Suprapubic skin (tissue), 4 donors: ENCODE data around the gene DAGLA. TPM values are rescaled to one million over a fixed set of nuclear protein-coding genes. Genes with fewer than 3 reads are reported as not detected.

Experiments used
- DNase-seq, 2 donors: peaks; one replicate each; pipeline ENCODE4 v3.0.0-alpha.2; 2019; ENCODE audit warnings: low spot score in 2 of 2
- H3K27ac ChIP-seq: fragments of 200-600 bp; sonication (generic); one replicate; pipeline ENCODE4 v1.5.1; 2019
- H3K27me3 ChIP-seq: fragments of 200-600 bp; sonication (generic); one replicate; pipeline ENCODE4 v1.5.1; 2019
- H3K36me3 ChIP-seq: fragments of 200-600 bp; sonication (generic); one replicate; pipeline ENCODE4 v1.5.1; 2019
- H3K4me1 ChIP-seq: fragments of 200-600 bp; sonication (generic); one replicate; pipeline ENCODE4 v1.5.1; 2019
- H3K4me3 ChIP-seq: fragments of 200-600 bp; sonication (generic); one replicate; pipeline ENCODE4 v1.5.1; 2019; ENCODE audit warnings: mild to moderate bottlenecking
- H3K9me3 ChIP-seq: fragments of 200-600 bp; sonication (generic); one replicate; pipeline ENCODE4 v1.5.1; 2019
- CTCF ChIP-seq, 2 donors: fragments of 200-600 bp in 1 of 2; fragments of 450-650 bp in 1 of 2; sonication (generic) in 1 of 2; IDR thresholded peaks; one replicate each; pipeline ENCODE4 v1.5.1; 2016 to 2019; ENCODE audit warnings: antibody characterized with exemption in 2 of 2, mild to moderate bottlenecking in 1 of 2, moderate library complexity in 1 of 2
- EP300 ChIP-seq: sonication (generic); formaldehyde crosslinking; IDR thresholded peaks from one replicate; pipeline ENCODE4 v1.6.1; 2017; ENCODE audit warnings: antibody characterized with exemption
- POLR2A ChIP-seq, 2 donors: fragments of 450-650 bp; IDR thresholded peaks; one replicate each; pipeline ENCODE4 v1.6.1; 2017; ENCODE audit warnings: antibody characterized with exemption in 2 of 2, mild to moderate bottlenecking in 2 of 2, moderate library complexity in 2 of 2
- POLR2AphosphoS5 ChIP-seq, 3 donors: sonication (generic); formaldehyde crosslinking; IDR thresholded peaks; one replicate each; pipeline ENCODE4 v1.6.1; 2017; ENCODE audit warnings: antibody characterized with exemption in 3 of 3
- WGBS: methylation state at CpG from one replicate; pipeline ENCODE4 v1.1.5; 2018; 5-methylcytosine and 5-hydroxymethylcytosine counted together
- total RNA-seq, 4 donors: library from RNA; depleted of rRNA; stranded (reverse); fragments of >200 nt; gene quantifications; one replicate each; pipeline ENCODE4 v1.1.0, GENCODE V29; 2016

DAGLA gene
- total RNA-seq, 4 donors from 2014 or later = 0.64 to 1.2 (median 0.87) TPM

- no peak for DNase-seq
- no peaks in the 10 kb centered on the region for H3K9me3 ChIP-seq
- WGBS = 74% methylated on average over 9 of the region's 11 CpGs
- no peak overlapping the region for H3K4me3 ChIP-seq
- peaks cover 14% of the 10 kb centered on the region for H3K27me3 ChIP-seq
- no peak overlapping the region for H3K27ac ChIP-seq
- TF ChIP-seq POLR2A (IDR thresholded peaks at IDR 0.05) = no peak
- TF ChIP-seq EP300 = no peak
- H3K36me3 ChIP-seq = no peaks in the 10 kb centered on the region
- H3K4me1 ChIP-seq = no peaks in the 10 kb centered on the region
Measured at GRCh38 chr11:61768376-61769076, 88.3 kb downstream of the DAGLA start.

- Histone ChIP-seq H3K4me3 (no peak overlapping the region), H3K27ac (no peak overlapping the region), H3K27me3 (peaks cover 7% of the 10 kb centered on the region), H3K36me3 (no peaks in the 10 kb centered on the region), H3K9me3 (no peaks in the 10 kb centered on the region), H3K4me1 (no peaks in the 10 kb centered on the region)
- no peak for DNase-seq
- WGBS = 68% methylated on average over 12 of the region's 33 CpGs
- TF ChIP-seq POLR2A (IDR thresholded peaks at IDR 0.05) (no peak), CTCF (IDR thresholded peaks at IDR 0.05) (no peak), POLR2AphosphoS5 (IDR thresholded peaks at IDR 0.05) (no peak), EP300 (no peak)
Measured at GRCh38 chr11:61769169-61769920, 89.2 kb downstream of the DAGLA start.

GRCh38 chr11:61769946-61770683 is 89.9 kb downstream of the DAGLA start:
- Histone ChIP-seq H3K4me3 (no peak overlapping the region), H3K36me3 (no peaks in the 10 kb centered on the region), H3K9me3 (no peaks in the 10 kb centered on the region), H3K4me1 (no peaks in the 10 kb centered on the region), H3K27me3 (no peaks in the 10 kb centered on the region), H3K27ac (no peak overlapping the region)
- no peak for DNase-seq
- TF ChIP-seq CTCF (IDR thresholded peaks at IDR 0.05) (no peak), POLR2AphosphoS5 (IDR thresholded peaks at IDR 0.05) (no peak), POLR2A (IDR thresholded peaks at IDR 0.05) (no peak), EP300 (no peak)
- 84% methylated on average over 13 of the region's 20 CpGs for WGBS

GRCh38 chr11:61771195-61771894 is 91.2 kb downstream of the DAGLA start:
- WGBS = 91% methylated on average over 9 of the region's 15 CpGs
- no peak overlapping the region for H3K4me3 ChIP-seq
- H3K9me3 ChIP-seq = no peaks in the 10 kb centered on the region
- no peaks in the 10 kb centered on the region for H3K4me1 ChIP-seq
- H3K27ac ChIP-seq = no peak overlapping the region
- DNase-seq = no peak
- H3K27me3 ChIP-seq = no peaks in the 10 kb centered on the region
- H3K36me3 ChIP-seq = no peaks in the 10 kb centered on the region
- TF ChIP-seq EP300 (no peak), CTCF (IDR thresholded peaks at IDR 0.05) (no peak), POLR2A (IDR thresholded peaks at IDR 0.05) (no peak), POLR2AphosphoS5 (IDR thresholded peaks at IDR 0.05) (no peak)

GRCh38 chr11:61771985-61772455 is 91.8 kb downstream of the DAGLA start:
- no peaks in the 10 kb centered on the region for H3K27me3 ChIP-seq
- TF ChIP-seq POLR2A (IDR thresholded peaks at IDR 0.05) (no peak), POLR2AphosphoS5 (IDR thresholded peaks at IDR 0.05) (no peak), CTCF (IDR thresholded peaks at IDR 0.05) (no peak), EP300 (no peak)
- H3K36me3 ChIP-seq = no peaks in the 10 kb centered on the region
- WGBS = 56% methylated on average over 6 of the region's 7 CpGs
- no peaks in the 10 kb centered on the region for H3K9me3 ChIP-seq
- peaks cover 3% of the 10 kb centered on the region for H3K4me1 ChIP-seq
- no peak overlapping the region for H3K4me3 ChIP-seq
- no peak overlapping the region for H3K27ac ChIP-seq
- DNase-seq = no peak
